ENCODE measurements around the gene GNLY. TPM values are rescaled to one million over a fixed set of nuclear protein-coding genes. Genes with fewer than 3 reads are reported as not detected.

Gene GNLY
- total and polyA plus RNA-seq, 9 of the 15 experiments (the other 6 are each of a cell fraction or from before 2014, with no cell fraction given), result not detected

DNA sequence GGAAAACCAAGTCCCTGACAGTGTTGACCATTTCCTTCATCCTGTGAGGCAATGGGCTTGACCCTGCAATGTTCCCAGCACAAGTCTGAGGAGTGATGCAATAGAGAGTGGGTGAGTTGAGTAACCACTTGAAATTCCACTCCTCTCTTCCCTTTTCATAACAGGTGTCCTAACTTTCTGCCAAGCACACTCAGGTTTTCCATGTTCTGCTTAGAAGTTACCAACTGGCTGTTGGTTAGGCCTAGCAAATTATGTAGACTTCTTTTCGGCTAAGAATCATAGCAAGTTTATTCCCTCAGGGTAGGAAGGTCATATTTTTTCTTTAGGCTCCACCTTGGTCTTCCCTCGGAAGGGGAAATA is 11.5 kb downstream of the GNLY start (continued):
- TF ChIP-seq, protein P1, sequence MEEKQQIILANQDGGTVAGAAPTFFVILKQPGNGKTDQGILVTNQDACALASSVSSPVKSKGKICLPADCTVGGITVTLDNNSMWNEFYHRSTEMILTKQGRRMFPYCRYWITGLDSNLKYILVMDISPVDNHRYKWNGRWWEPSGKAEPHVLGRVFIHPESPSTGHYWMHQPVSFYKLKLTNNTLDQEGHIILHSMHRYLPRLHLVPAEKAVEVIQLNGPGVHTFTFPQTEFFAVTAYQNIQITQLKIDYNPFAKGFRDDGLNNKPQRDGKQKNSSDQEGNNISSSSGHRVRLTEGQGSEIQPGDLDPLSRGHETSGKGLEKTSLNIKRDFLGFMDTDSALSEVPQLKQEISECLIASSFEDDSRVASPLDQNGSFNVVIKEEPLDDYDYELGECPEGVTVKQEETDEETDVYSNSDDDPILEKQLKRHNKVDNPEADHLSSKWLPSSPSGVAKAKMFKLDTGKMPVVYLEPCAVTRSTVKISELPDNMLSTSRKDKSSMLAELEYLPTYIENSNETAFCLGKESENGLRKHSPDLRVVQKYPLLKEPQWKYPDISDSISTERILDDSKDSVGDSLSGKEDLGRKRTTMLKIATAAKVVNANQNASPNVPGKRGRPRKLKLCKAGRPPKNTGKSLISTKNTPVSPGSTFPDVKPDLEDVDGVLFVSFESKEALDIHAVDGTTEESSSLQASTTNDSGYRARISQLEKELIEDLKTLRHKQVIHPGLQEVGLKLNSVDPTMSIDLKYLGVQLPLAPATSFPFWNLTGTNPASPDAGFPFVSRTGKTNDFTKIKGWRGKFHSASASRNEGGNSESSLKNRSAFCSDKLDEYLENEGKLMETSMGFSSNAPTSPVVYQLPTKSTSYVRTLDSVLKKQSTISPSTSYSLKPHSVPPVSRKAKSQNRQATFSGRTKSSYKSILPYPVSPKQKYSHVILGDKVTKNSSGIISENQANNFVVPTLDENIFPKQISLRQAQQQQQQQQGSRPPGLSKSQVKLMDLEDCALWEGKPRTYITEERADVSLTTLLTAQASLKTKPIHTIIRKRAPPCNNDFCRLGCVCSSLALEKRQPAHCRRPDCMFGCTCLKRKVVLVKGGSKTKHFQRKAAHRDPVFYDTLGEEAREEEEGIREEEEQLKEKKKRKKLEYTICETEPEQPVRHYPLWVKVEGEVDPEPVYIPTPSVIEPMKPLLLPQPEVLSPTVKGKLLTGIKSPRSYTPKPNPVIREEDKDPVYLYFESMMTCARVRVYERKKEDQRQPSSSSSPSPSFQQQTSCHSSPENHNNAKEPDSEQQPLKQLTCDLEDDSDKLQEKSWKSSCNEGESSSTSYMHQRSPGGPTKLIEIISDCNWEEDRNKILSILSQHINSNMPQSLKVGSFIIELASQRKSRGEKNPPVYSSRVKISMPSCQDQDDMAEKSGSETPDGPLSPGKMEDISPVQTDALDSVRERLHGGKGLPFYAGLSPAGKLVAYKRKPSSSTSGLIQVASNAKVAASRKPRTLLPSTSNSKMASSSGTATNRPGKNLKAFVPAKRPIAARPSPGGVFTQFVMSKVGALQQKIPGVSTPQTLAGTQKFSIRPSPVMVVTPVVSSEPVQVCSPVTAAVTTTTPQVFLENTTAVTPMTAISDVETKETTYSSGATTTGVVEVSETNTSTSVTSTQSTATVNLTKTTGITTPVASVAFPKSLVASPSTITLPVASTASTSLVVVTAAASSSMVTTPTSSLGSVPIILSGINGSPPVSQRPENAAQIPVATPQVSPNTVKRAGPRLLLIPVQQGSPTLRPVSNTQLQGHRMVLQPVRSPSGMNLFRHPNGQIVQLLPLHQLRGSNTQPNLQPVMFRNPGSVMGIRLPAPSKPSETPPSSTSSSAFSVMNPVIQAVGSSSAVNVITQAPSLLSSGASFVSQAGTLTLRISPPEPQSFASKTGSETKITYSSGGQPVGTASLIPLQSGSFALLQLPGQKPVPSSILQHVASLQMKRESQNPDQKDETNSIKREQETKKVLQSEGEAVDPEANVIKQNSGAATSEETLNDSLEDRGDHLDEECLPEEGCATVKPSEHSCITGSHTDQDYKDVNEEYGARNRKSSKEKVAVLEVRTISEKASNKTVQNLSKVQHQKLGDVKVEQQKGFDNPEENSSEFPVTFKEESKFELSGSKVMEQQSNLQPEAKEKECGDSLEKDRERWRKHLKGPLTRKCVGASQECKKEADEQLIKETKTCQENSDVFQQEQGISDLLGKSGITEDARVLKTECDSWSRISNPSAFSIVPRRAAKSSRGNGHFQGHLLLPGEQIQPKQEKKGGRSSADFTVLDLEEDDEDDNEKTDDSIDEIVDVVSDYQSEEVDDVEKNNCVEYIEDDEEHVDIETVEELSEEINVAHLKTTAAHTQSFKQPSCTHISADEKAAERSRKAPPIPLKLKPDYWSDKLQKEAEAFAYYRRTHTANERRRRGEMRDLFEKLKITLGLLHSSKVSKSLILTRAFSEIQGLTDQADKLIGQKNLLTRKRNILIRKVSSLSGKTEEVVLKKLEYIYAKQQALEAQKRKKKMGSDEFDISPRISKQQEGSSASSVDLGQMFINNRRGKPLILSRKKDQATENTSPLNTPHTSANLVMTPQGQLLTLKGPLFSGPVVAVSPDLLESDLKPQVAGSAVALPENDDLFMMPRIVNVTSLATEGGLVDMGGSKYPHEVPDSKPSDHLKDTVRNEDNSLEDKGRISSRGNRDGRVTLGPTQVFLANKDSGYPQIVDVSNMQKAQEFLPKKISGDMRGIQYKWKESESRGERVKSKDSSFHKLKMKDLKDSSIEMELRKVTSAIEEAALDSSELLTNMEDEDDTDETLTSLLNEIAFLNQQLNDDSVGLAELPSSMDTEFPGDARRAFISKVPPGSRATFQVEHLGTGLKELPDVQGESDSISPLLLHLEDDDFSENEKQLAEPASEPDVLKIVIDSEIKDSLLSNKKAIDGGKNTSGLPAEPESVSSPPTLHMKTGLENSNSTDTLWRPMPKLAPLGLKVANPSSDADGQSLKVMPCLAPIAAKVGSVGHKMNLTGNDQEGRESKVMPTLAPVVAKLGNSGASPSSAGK (IDR thresholded peaks at IDR 0.05), result peak; percentile 18; the same call in 1 of the 2 replicates
- TF ChIP-seq HDAC3 (IDR thresholded peaks at IDR 0.05; ENCODE audit: borderline replicate concordance, partially characterized antibody) (no peak), JUND (IDR thresholded peaks at IDR 0.05; ENCODE audit: borderline replicate concordance, low read depth, low read length) (peak; percentile 77), JUND (tag; IDR thresholded peaks at IDR 0.05; ENCODE audit: borderline replicate concordance, low read depth, low read length) (no peak), CEBPG (CRISPR knock-in tag; IDR thresholded peaks at IDR 0.05) (peak; percentile 91), CEBPG (tag; conservative IDR thresholded peaks at IDR 0.05 in 1 of 2, IDR thresholded peaks at IDR 0.05 in 1 of 2) (peak; percentile 99), NR2C1 (IDR thresholded peaks at IDR 0.05) (no peak), NR2C1 (tag; IDR thresholded peaks at IDR 0.05) (0 out of 2 replicates have a peak, but pooled peaks have one; percentile 53), ZNF431 (CRISPR knock-in tag; IDR thresholded peaks at IDR 0.05) (no peak), ATF7 (IDR thresholded peaks at IDR 0.05) (peak; percentile 73), ZNF584 (CRISPR knock-in tag; IDR thresholded peaks at IDR 0.05; ENCODE audit: low read depth) (peak; percentile 78), NFE2L1 (tag; IDR thresholded peaks at IDR 0.05; ENCODE audit: borderline replicate concordance, low read depth) (no peak), EP300 (IDR thresholded peaks at IDR 0.05; ENCODE audit: low read length) (peak; percentile 26; the same call in 1 of the 2 replicates)
- TF ChIP-seq, protein P2, sequence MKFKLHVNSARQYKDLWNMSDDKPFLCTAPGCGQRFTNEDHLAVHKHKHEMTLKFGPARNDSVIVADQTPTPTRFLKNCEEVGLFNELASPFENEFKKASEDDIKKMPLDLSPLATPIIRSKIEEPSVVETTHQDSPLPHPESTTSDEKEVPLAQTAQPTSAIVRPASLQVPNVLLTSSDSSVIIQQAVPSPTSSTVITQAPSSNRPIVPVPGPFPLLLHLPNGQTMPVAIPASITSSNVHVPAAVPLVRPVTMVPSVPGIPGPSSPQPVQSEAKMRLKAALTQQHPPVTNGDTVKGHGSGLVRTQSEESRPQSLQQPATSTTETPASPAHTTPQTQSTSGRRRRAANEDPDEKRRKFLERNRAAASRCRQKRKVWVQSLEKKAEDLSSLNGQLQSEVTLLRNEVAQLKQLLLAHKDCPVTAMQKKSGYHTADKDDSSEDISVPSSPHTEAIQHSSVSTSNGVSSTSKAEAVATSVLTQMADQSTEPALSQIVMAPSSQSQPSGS (CRISPR knock-in tag; IDR thresholded peaks at IDR 0.05), result no peak
- TF ChIP-seq, protein P3, sequence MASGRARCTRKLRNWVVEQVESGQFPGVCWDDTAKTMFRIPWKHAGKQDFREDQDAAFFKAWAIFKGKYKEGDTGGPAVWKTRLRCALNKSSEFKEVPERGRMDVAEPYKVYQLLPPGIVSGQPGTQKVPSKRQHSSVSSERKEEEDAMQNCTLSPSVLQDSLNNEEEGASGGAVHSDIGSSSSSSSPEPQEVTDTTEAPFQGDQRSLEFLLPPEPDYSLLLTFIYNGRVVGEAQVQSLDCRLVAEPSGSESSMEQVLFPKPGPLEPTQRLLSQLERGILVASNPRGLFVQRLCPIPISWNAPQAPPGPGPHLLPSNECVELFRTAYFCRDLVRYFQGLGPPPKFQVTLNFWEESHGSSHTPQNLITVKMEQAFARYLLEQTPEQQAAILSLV (tag; IDR thresholded peaks at IDR 0.05), result peak; percentile 81; the same call in 1 of the 2 replicates
